Head of caudate nucleus (tissue), 42 donors: ENCODE measurements around the gene TIMM22.
"Not testable (repeated sequence)": the region's sequence is repeated elsewhere in the genome, so short reads cannot be mapped to it uniquely, and the experiment has no call there.

Source experiments
- DNase-seq, 42 donors: peaks; one replicate each; pipeline versions ENCODE4 v3.0.0 to v3.0.0-alpha.2; 2020 to 2021; ENCODE audit warnings: mixed read lengths in 7 of 42
- intact Hi-C: fragments of 100-400 bp; cut with DNase I; formaldehyde crosslinking; loops from one replicate; pipeline ENCODE4 v1.15.0; 2022

Gene TIMM22

DNA sequence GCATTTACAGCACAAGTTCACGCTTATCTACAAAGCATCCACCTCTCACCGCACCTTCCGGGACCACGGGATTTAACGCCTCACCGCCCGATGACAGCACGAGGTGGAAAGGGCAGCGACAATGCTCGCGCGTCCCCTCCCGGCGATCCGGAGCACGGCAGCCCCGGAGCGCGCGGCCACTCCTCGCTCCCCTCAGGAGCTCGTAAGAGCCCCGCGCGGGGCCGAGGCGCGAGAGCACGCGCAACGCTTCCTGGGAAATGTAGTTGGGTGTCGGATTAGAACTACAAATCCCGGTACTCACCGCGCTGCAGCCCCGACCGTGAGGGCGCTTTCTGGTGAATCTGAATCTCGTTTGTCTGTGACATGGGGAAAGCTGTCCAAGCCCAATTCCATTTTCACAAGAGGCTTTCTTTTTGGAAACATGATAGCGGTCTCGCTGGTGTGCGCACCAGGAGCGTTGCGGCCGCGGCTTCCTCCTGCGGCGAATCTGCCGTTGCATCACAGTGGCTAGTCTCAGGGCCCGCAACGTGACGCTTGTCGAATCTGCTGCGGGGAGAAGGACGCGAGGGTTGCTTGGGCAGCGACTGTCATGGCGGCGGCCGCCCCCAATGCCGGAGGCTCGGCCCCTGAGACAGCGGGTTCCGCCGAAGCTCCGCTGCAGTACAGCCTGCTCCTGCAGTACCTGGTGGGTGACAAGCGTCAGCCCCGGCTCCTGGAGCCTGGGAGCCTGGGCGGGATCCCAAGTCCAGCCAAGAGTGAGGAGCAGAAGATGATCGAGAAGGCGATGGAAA, at the start of gene TIMM22:
TSS of gene TIMM22 (plus strand) at position 576 of the 791 bp plus-strand sequence. CDS start at position 590, 14 bp downstream.
- intact Hi-C loops, result loop anchor here (5.0 kb wide), 2 partner anchors 61 to 214 kb away; partner anchors contain the start of genes GLOD4 and MRM3
- DNase-seq, result peak; percentile 85 to 97 (median 93)

DNA sequence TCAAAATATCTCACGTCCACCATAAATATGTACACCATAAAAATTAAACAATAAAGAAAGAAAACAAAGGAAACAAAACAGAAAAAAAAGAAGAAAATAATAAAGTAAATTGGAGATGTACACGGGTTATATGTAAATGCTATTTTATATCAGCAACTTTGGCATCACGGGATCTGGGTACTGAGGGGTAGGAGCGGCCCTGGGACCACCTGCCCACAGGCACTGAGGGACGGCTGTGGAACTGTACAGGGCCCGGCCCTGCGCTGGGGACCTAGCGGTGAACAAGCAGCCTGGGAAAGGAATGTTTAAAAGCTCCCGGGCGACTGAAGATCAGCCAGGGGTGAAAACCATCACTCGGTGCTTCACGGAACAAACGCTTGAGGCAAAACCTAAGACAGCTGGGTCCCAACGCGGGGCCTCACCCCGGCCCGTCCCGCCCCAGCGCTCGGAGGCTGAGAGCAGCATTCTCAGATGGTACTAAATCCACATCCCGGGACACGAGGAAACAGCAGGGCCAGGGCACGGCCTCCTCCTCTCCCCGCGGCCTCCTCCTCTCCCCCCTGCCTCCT, 48.6 kb upstream of the TIMM22 start:
- DNase-seq, result no peak
- intact Hi-C loops, result no loop called here

DNA sequence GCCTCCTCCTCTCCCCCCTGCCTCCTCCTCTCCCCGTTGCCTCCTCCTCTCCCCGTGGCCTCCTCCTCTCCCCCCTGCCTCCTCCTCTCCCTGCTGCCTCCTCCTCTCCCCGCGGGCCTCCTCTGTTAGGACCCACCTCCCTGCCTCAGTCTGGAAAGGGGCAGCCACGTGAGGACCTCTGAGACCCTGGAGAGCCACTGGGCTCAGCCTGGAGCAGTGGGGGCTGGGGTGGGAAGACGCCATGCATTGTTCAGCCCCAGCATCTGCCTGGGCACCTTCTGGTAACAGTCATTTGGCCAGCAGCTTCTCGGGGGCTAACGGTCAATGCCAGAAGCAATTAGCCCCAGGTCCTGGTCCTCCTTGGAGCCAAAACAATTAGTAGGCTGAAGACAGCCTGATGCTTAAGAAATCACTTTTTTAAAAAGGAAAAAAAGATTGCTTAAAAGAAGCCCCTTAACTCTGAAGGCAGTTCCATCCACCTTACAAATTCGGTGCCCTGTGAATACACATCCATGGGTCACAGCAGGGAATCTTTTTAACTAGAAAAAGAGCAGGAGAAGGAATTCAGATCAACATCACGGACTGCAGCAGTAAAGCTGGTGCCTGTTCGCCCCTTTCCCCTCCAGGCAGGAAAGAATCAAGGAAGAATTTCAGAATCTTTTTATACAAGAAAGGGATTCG, 47.2 kb upstream of the TIMM22 start:
- intact Hi-C loops, result no loop called here

DNA sequence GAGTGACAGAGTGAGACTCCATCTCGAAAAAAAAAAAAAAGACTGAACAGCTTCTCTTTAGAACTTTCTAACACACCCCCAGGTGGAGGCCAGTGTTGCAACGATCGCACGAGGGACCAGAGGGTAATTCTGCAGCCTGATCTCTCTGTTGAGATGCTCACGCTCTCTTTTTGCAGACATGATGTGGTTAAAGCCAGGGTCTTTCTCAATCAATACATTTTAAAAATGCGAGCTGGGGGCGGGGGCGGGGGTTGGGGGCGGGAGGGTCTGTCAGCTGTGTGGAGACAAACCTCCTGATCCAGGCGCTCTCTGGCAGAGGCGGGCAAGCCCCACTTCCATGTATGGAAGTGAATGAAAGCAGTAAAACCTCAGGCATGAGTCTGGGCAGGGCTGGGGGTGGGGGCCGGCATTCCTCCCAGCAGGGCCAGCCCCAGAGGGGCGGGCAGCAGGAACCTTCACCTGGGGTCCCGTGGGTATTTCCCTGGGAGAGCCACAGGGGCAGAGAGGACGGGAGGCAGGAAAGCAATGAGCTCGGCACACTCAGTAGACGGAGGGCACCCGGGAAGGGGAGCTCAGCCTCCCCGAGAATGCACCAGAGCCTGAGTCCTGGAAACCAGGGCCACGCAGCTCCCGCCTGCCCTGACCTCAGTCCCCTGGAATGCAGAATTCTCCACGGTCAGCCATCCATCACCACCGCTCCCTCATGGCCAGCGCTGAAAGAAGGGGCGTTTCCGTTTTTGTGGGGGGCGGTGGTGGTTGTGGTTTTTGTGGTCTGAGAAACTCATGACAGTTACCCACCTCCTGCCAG, 45.4 kb upstream of the TIMM22 start:
- intact Hi-C loops, result no loop called here
- no peak for DNase-seq

More for the DNA sequence above, 47.2 kb upstream of the TIMM22 start:
- DNase-seq, result no peak

DNA sequence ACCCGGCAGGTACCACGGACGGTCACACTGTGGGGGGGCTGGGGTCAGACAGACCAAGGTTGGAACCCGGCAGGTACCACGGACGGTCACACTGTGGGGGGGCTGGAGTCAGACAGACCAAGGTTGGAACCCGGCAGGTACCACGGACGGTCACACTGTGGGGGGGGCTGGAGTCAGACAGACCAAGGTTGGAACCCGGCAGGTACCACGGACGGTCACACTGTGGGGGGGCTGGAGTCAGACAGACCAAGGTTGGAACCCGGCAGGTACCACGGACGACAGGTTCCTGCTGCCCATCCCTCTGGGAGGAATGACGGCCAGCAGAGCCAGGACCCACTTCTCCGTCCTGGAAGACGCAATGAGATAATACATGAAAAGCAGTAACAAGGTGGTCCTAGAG, 44.3 kb upstream of the TIMM22 start:
- DNase-seq, intact Hi-C loops: not testable (repeated sequence)

DNA sequence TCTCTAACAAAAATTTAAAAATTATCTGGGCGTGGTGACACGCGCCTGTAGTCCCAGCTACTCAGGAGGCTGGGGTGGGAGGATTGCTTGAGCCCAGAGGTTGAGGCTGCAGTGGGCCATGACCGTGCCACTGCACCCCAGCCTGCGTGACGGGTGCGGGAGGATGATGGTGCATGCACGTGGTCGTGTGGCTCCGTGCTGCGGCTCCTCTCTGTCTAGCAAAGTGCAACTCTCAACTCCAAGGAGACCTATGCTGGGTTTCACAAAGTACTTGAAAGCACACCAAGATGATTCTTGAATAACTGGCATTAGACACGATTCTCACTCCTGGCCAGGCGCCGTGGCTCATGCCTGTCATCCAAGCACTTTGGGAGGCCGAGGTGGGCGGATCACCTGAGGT, 43.2 kb upstream of the TIMM22 start:
- no peak for DNase-seq
- intact Hi-C loops, result no loop called here

DNA sequence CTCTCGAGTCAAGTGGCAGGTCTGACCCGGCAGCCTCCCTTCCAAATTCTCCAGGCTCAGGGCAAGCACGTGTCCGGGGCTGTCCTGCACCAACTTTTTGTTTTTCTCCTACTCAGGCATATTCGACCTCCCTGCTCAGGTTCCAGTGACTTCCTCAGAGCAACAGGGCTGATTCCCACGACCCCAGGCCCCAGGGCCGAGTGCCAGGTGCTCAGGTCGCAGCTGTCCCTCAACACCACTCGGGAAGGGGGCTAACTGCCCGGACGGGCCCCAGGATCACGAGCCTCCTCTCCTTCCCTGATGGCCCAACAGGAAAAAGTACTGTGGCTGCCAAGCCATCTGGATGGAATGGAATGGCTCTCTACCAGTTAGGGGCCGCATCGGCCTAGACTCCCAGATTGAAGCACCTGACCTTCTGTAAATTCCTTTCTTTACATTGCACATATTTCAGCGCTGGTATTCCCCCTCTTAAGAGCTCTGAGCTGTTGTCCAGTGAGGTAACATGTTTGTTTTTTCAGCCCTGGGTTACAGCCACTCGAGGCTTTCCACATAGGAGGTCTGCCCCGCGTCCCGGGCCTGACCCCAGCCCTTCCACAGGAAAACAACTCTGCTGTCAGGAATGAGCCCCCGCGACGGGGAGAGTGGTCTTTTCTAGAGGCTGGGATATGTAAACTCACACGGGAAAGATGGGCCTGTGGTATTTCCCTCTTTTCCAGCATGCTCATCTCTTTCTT, 42.3 kb upstream of the TIMM22 start:
- no peak for DNase-seq
- intact Hi-C loops, result no loop called here

DNA sequence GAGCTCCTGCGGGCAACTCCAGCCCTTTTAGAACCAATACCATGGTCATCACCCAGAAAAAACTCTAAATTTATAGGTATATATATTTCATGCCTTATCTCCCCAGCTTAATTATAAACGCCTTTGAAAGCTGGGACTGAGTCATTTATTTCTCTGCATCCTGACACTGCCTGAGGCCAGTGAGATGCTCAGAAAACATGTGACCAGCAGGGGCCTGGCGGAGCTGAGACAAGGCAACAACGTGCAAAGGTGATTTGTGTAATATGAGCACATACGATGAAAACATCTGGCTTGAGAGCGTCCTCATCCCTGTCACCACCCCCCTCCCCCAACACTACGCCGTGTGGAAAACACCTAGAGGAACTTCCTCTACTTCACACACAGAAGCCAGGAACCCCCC, 40.0 kb upstream of the TIMM22 start:
- no peak for DNase-seq
- intact Hi-C loops, result no loop called here

DNA sequence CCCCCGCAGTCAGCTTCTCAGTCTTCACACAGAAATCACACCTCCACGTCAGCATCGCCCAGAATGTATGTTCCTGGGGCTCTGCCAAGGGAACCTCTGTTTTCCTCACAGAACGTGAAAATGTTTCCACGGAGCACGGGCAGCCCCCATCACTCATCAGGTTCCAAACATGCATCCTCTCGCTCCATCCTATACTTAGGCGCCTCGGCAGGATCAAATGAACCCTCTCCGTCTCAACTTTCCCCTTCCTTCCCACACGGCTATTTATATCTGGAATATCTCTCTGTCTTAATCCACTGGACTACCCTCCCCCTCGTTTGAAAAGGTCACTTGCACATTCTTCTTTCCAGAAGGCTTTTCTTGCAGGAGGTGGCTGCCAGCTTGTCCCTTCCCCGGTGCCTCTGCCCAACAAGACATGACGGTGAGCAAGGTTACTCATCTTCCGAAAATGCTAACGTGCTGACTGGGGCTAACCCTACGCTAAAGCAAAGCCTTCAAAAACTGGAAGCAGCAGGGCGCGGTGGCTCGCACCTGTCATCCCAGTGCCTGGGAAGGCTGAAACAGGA, 39.0 kb upstream of the TIMM22 start:
- DNase-seq, result no peak
- intact Hi-C loops, result no loop called here

DNA sequence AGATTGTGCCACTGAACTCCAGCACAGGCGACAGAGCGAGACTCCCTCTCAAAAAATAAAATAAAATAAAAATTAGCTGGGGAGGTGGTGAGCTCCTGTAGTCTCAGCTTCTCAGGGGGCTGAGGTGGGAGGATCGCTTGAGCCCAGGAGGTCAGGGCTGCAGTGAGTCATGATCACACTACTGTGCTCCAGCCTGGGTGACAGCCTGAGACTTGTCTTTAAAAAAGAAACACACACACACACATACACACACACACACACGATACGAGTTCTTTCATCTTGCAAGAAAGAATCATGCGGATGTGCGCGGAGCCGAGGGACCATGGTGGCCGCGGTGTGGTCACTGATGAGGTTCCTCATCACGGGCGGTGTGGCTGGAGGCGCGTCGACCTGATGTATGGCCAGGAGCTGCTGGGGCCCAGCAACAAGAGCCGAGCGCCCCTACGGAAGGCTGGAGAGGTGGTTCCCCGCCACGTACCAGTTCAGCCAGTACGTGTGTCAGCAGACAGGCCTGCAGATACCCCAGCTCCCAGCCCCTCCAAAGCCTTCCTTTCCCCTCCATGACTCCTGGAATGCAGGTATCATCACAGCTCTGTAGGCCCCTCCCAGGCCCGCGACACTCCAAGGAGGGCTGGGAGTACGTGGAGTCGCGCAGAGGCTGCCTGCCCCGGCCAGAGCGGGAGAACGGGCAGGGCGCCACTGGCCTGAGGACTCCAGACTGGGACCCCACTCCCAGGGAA, 38.0 kb upstream of the TIMM22 start:
- DNase-seq, result no peak
- intact Hi-C loops, result no loop called here

DNA sequence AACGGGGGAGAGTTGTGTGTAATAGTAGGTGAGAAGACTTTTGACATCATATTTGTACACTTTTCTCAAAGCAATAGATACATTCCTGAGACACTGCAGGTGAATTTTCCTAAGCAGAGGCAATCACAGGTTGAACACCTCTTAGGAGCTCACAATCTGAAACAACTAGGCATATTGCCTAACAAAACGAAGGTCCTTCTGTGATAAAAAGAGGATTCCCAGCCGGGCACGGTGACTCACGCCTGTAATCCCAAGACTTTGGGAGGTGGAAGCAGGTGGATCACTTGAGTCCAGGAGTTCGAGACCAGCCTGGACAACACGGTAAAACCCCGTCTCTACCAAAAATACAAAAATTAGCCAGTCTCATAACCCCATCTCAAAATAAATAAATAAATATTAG, 34.8 kb upstream of the TIMM22 start:
- no peak for DNase-seq
- intact Hi-C loops, result no loop called here

DNA sequence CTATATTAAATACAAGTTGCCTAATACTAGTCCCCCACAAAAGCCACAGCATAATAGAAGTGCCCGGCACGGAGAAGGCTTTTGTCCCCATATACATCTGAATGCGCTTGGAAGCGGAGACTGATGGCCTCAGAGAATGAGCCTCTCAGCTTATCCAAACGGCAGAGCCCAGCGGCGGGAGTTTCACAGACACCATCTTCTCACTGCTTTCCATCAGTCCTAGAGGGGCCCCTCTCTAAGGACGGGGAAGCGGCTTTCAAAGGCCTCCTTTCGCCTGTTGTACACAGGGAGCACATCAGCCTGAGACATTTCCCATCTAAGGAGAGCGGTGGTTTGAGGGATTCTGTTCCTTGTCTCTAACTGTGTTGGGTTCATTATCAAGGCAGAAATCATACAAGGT, 34.3 kb upstream of the TIMM22 start:
- intact Hi-C loops, result no loop called here
- DNase-seq, result no peak

DNA sequence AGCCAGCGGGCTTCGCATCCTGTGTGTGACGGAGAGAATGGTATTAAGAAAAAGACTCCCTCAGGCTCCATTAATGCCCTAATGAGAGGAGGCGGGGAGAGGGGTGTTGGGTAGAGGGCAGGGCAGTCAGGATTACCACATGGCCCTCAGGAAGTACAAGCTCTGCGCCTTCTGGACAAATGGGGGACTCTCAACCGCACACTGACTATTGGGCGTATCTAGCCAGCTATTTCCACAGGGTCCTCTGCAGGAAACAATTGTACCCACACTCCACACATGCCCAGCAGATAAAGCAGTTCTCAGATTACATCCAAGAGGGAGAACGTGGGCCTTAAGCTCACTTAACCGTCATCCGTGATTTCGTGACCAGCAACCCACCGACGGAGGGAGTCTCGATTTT, 32.1 kb upstream of the TIMM22 start:
- intact Hi-C loops, result no loop called here

DNA sequence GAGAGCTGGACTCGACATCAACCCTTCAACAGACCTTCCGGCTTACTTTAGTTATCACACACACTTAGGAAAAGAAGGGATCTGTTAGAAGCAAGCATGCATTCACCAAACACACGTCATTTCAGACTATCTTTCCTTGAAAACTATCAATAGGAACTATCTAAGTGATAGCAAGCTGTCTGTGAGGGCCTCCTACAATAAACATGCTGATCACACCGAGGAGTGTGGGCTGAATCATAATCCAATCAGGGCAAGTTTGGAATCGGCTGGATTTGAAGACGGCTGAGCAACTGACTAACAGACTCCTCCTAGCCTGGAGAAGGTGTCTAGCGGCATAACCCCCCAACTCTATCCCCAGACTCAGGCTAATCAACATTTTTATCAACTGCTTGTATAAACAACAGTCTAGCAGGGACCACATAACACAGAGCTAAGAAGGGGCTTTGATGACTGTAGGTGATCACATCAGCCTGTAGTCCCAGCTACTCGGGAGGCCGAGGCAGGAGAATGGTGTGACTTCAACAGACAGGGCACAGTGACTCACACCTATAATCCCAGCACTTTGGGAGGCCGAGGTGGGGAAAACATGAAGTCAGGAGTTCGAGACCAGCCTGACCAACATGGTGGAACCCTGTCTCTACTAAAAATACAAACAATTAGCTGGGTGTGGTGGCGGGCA, 31.5 kb upstream of the TIMM22 start:
- no peak for DNase-seq
- intact Hi-C loops, result no loop called here

More for the DNA sequence above, 32.1 kb upstream of the TIMM22 start:
- no peak for DNase-seq

DNA sequence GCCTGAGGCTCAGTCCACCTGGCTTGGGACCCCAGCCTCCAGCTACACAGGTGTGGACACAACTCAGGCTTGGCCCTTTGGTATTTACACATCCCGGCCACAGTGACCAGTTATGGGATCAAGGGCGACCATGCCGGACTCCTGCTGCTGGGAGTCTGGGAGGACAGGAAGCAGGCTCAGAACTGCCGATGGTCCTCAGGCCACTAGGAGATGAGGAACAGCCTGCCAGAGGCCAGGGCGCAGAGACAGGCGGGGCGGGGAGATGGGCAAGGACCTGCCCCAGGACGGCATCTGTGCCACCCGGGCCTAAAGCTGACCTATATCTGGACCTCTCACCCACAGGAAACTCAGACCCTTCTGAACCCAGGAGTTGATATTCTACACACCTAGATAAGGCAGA, 29.8 kb upstream of the TIMM22 start:
- intact Hi-C loops, result no loop called here
- DNase-seq, result no peak

DNA sequence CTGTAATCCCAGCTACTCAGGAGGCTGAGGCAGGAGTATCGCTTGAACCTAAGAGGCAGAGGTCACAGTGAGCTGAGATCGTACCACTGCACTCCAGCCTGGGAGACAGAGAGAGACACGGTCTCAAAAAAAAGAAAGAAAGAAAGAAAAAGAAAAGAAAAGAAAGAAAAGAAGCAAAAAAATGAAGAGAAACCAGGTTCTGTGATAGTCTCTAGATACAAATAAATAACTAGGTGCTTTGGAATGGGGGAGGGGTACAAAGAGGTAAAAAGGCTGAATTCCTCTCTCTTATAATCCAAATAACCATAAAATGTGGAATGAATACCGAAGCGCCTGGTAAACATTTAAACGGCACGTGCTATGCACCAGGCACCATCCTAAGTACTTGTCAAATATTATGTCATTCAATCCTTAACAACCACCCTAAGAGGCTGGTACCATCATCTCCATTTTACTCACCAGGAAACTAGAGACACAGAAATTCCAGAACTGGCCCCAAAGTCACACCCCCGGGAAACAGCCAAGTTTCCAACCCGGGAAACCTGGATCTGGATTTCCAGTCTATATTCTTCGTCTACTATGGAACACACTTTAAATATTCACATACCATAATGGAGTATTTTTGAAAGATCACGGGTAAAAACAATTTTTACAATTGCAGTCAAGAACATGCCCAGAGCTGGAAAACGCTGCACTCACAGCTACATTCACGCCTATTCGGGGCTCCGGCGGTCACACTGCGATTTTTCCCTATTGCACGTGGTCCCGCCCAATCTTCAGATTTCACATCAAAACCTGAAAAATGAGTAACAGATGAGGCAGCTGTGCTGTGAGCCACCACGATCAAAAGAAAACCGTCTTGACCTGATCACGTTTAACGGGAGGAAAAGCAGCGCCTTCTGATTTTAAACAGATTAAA, 27.9 kb upstream of the TIMM22 start:
- no peak for DNase-seq

More for the DNA sequence above, 27.9 kb upstream of the TIMM22 start:
- intact Hi-C loops, result no loop called here
